Smooth muscle cell (in vitro differentiated cells): ENCODE results near the gene GSS. TPM values are rescaled to one million over a fixed set of nuclear protein-coding genes. Genes with fewer than 3 reads are reported as not detected.

ENCODE experiments used
- DNase-seq: peaks from one replicate; lab custom pipeline; 2025; ENCODE audit not compliant: unreplicated experiment; lab: John Stamatoyannopoulos, UW
- H2AFZ ChIP-seq: fragments of 200-600 bp; sonication (generic); 2 replicates; pipeline ENCODE4 v1.6.0; 2016; ENCODE audit warnings: antibody characterized with exemption, low read depth, mild to moderate bottlenecking
- H3F3A ChIP-seq: fragments of 200-600 bp; sonication (generic); 2 replicates; pipeline ENCODE4 v1.6.0; 2017; ENCODE audit warnings: antibody characterized with exemption, low read depth
- H3K27ac ChIP-seq: fragments of 200-600 bp; sonication (generic); 2 replicates; pipeline ENCODE4 v1.5.1; 2016; ENCODE audit warnings: low read depth, mild to moderate bottlenecking
- H3K27me3 ChIP-seq: fragments of 200-600 bp; sonication (generic); 2 replicates; pipeline ENCODE4 v1.6.1; 2016; ENCODE audit warnings: low read depth, mild to moderate bottlenecking
- H3K36me3 ChIP-seq: fragments of 200-600 bp; sonication (generic); 2 replicates; pipeline ENCODE4 v1.5.1; 2016; ENCODE audit warnings: low read depth
- H3K4me1 ChIP-seq: fragments of 200-600 bp; sonication (generic); 2 replicates; pipeline ENCODE4 v1.5.1; 2016; ENCODE audit warnings: low read depth
- H3K4me2 ChIP-seq: fragments of 200-600 bp; sonication (generic); 2 replicates; pipeline ENCODE4 v1.6.0; 2016; ENCODE audit warnings: mild to moderate bottlenecking
- H3K4me3 ChIP-seq: fragments of 200-600 bp; sonication (generic); 2 replicates; pipeline ENCODE4 v1.5.1; 2016; ENCODE audit warnings: mild to moderate bottlenecking
- H3K79me2 ChIP-seq: fragments of 200-600 bp; sonication (generic); 2 replicates; pipeline ENCODE4 v1.6.0; 2016; ENCODE audit warnings: low read depth, mild to moderate bottlenecking
- H3K9ac ChIP-seq: fragments of 200-600 bp; sonication (generic); 2 replicates; pipeline ENCODE4 v1.6.0; 2016; ENCODE audit warnings: low read depth
- H3K9me3 ChIP-seq: fragments of 200-600 bp; sonication (generic); replicated peaks from 2 replicates; pipeline ENCODE4 v1.5.1; 2016; ENCODE audit warnings: low read depth
- H4K20me1 ChIP-seq: fragments of 200-600 bp; sonication (generic); 2 replicates; pipeline ENCODE4 v1.6.0; 2016; ENCODE audit warnings: low read depth
- CTCF ChIP-seq: fragments of 200-600 bp; sonication (generic); IDR thresholded peaks from 2 replicates; pipeline ENCODE4 v1.5.1; 2017; ENCODE audit warnings: borderline replicate concordance, mild to moderate bottlenecking, antibody characterized with exemption; ENCODE audit not compliant: insufficient read depth, poor library complexity, severe bottlenecking
- WGBS: methylation state at CpG from one replicate; pipeline ENCODE4 v1.1.7; 2016; ENCODE audit warnings: low lambda C conversion rate; 5-methylcytosine and 5-hydroxymethylcytosine counted together
- polyA plus RNA-seq: library from polyadenylated mRNA; unstranded; fragments of >200 nt; fragmentation: Nextera tagmentation; extraction: Ambion mirVana; gene quantifications from 2 replicates; pipeline ENCODE4 v1.2.1, GENCODE V29; 2016
- total RNA-seq: library from RNA; depleted of rRNA; stranded (reverse); fragments of >200 nt; gene quantifications from 2 replicates; pipeline ENCODE4 v1.2.3, GENCODE V29; 2014

GSS gene
- total and polyA plus RNA-seq, 2 experiments from 2014 or later = 48.4 to 71.6 TPM

GRCh38 chr20:34995192-34995591 is 39.6 kb upstream of the GSS start:
- 92% methylated on average over 9 of the region's 14 CpGs for WGBS
- Histone ChIP-seq H3K27ac (no peak overlapping the region), H3F3A (no peaks in the 10 kb centered on the region), H3K4me1 (no peaks in the 10 kb centered on the region), H3K4me2 (no peak overlapping the region), H2AFZ (no peak overlapping the region), H3K9me3 (no peaks in the 10 kb centered on the region), H3K79me2 (no peaks in the 10 kb centered on the region), H3K4me3 (no peak overlapping the region), H3K9ac (no peak overlapping the region), H3K36me3 (no peaks in the 10 kb centered on the region), H4K20me1 (peaks cover 12% of the 10 kb centered on the region), H3K27me3 (no peaks in the 10 kb centered on the region)
- DNase-seq = no peak
- TF ChIP-seq CTCF = no peak

GRCh38 chr20:34994509-34995131 is 39.0 kb upstream of the GSS start:
- DNase-seq = no peak
- H3K27me3 ChIP-seq = no peaks in the 10 kb centered on the region
- H3K79me2 ChIP-seq = no peaks in the 10 kb centered on the region
- no peak for TF ChIP-seq CTCF
- H3K36me3 ChIP-seq = no peaks in the 10 kb centered on the region
- H3K4me3 ChIP-seq = no peak overlapping the region
- H3K4me1 ChIP-seq = no peaks in the 10 kb centered on the region
- no peaks in the 10 kb centered on the region for H3F3A ChIP-seq
- no peak overlapping the region for H3K4me2 ChIP-seq
- H2AFZ ChIP-seq = no peak overlapping the region
- H4K20me1 ChIP-seq = peaks cover 12% of the 10 kb centered on the region
- H3K9me3 ChIP-seq = no peaks in the 10 kb centered on the region
- H3K9ac ChIP-seq = no peak overlapping the region
- 93% methylated on average over 14 of the region's 14 CpGs for WGBS
- no peak overlapping the region for H3K27ac ChIP-seq

- Histone ChIP-seq H3K36me3 (no peaks in the 10 kb centered on the region), H3K27ac (no peak overlapping the region), H3F3A (no peaks in the 10 kb centered on the region), H3K4me1 (no peaks in the 10 kb centered on the region), H4K20me1 (peaks cover 12% of the 10 kb centered on the region), H2AFZ (no peak overlapping the region), H3K4me3 (no peak overlapping the region), H3K9ac (no peak overlapping the region), H3K79me2 (no peaks in the 10 kb centered on the region), H3K9me3 (no peaks in the 10 kb centered on the region), H3K27me3 (no peaks in the 10 kb centered on the region), H3K4me2 (no peak overlapping the region)
- WGBS = 95% methylated on average over 18 of the region's 22 CpGs
- no peak for TF ChIP-seq CTCF
- DNase-seq = no peak
Measured at GRCh38 chr20:34993941-34994508, 38.4 kb upstream of the GSS start.
